HEK293 (cell line): ENCODE results near the gene PLEKHF1.

ENCODE experiments used
- EGR2 ChIP-seq: fragments of 450-650 bp; formaldehyde crosslinking; IDR thresholded peaks from 2 replicates; pipeline ENCODE4 v1.5.1; 2016; ENCODE audit warnings: low read depth, missing biosample characterization, missing genetic modification characterization
- GFI1B ChIP-seq: fragments of 450-650 bp; formaldehyde crosslinking; IDR thresholded peaks from 2 replicates; pipeline ENCODE4 v1.5.1; 2016; ENCODE audit warnings: missing biosample characterization, missing genetic modification characterization
- GLIS1 ChIP-seq: fragments of 450-650 bp; formaldehyde crosslinking; IDR thresholded peaks from 2 replicates; pipeline ENCODE4 v1.5.1; 2016; ENCODE audit warnings: missing biosample characterization, missing genetic modification characterization
- GLIS2 ChIP-seq: fragments of 450-650 bp; formaldehyde crosslinking; IDR thresholded peaks from 2 replicates; pipeline ENCODE4 v1.5.1; 2016; ENCODE audit warnings: missing biosample characterization, missing genetic modification characterization
- IKZF3 ChIP-seq: fragments of 450-650 bp; IDR thresholded peaks from 2 replicates; pipeline ENCODE4 v1.5.0; 2018; ENCODE audit warnings: missing biosample characterization, mild to moderate bottlenecking, missing genetic modification characterization, moderate library complexity
- ZNF114 ChIP-seq: fragments of 450-650 bp; formaldehyde crosslinking; IDR thresholded peaks from 2 replicates; pipeline ENCODE4 v1.5.0; 2017; ENCODE audit warnings: missing biosample characterization, missing genetic modification characterization
- ZNF16 ChIP-seq: fragments of 450-650 bp; formaldehyde crosslinking; IDR thresholded peaks from 2 replicates; pipeline ENCODE4 v1.5.1; 2016; ENCODE audit warnings: low read depth, missing biosample characterization, missing genetic modification characterization
- ZNF223 ChIP-seq: fragments of 450-650 bp; formaldehyde crosslinking; IDR thresholded peaks from 2 replicates; pipeline ENCODE4 v1.5.1; 2016; ENCODE audit warnings: missing biosample characterization, missing genetic modification characterization
- ZNF529 ChIP-seq: fragments of 450-650 bp; formaldehyde crosslinking; IDR thresholded peaks from 2 replicates; pipeline ENCODE4 v1.5.1; 2017; ENCODE audit warnings: missing genetic modification characterization, missing biosample characterization; ENCODE audit not compliant: insufficient replicate concordance
- ZNF621 ChIP-seq: fragments of 450-650 bp; formaldehyde crosslinking; IDR thresholded peaks from 2 replicates; pipeline ENCODE4 v1.5.1; 2017; ENCODE audit warnings: missing biosample characterization, missing genetic modification characterization
- ZNF654 ChIP-seq: fragments of 450-650 bp; formaldehyde crosslinking; IDR thresholded peaks from 2 replicates; pipeline ENCODE4 v1.5.1; 2016; ENCODE audit warnings: low read depth, missing biosample characterization, missing genetic modification characterization
- ZNF660 ChIP-seq: fragments of 450-650 bp; IDR thresholded peaks from 2 replicates; pipeline ENCODE4 v1.5.1; 2018; ENCODE audit warnings: missing biosample characterization, mild to moderate bottlenecking, missing genetic modification characterization
- ZNF670 ChIP-seq: fragments of 450-650 bp; formaldehyde crosslinking; IDR thresholded peaks from 2 replicates; pipeline ENCODE4 v1.5.1; 2016; ENCODE audit warnings: missing biosample characterization, missing genetic modification characterization, low read depth
- TF ChIP-seq, protein P1 (sequence below): fragments of 450-650 bp; formaldehyde crosslinking; IDR thresholded peaks from 2 replicates; pipeline ENCODE4 v1.5.0; 2017; ENCODE audit warnings: missing biosample characterization, missing genetic modification characterization, borderline replicate concordance
- TF ChIP-seq, protein P2 (sequence below): fragments of 450-650 bp; formaldehyde crosslinking; IDR thresholded peaks from 2 replicates; pipeline ENCODE4 v1.5.1; 2017; ENCODE audit warnings: missing biosample characterization, missing genetic modification characterization
- TF ChIP-seq, protein P3 (sequence below): fragments of 450-650 bp; formaldehyde crosslinking; IDR thresholded peaks from 2 replicates; pipeline ENCODE4 v1.5.1; 2016; ENCODE audit warnings: missing biosample characterization, missing genetic modification characterization
- TF ChIP-seq, protein P4 (sequence below): sonication (generic); formaldehyde crosslinking; IDR thresholded peaks from 2 replicates; pipeline ENCODE4 v1.8.1; 2022; ENCODE audit warnings: mild to moderate bottlenecking, moderate library complexity, missing genetic modification reagents
- TF ChIP-seq, protein P5 (sequence below): fragments of 450-650 bp; formaldehyde crosslinking; conservative IDR thresholded peaks from 2 replicates; pipeline ENCODE4 v1.5.1; 2016; ENCODE audit warnings: low read depth, missing biosample characterization, missing genetic modification characterization
- TF ChIP-seq, protein P6 (sequence below): fragments of 450-650 bp; formaldehyde crosslinking; IDR thresholded peaks from 2 replicates; pipeline ENCODE4 v1.5.1; 2016; ENCODE audit warnings: missing biosample characterization, missing genetic modification characterization, low read depth
- TF ChIP-seq, protein P7 (sequence below): fragments of 450-650 bp; formaldehyde crosslinking; IDR thresholded peaks from 2 replicates; pipeline ENCODE4 v1.5.1; 2016; ENCODE audit warnings: missing biosample characterization, missing genetic modification characterization
- TF ChIP-seq, protein P8 (sequence below): fragments of 450-650 bp; formaldehyde crosslinking; IDR thresholded peaks from 2 replicates; pipeline ENCODE4 v1.5.1; 2017; ENCODE audit warnings: missing biosample characterization, missing genetic modification characterization

PLEKHF1 gene

DNA sequence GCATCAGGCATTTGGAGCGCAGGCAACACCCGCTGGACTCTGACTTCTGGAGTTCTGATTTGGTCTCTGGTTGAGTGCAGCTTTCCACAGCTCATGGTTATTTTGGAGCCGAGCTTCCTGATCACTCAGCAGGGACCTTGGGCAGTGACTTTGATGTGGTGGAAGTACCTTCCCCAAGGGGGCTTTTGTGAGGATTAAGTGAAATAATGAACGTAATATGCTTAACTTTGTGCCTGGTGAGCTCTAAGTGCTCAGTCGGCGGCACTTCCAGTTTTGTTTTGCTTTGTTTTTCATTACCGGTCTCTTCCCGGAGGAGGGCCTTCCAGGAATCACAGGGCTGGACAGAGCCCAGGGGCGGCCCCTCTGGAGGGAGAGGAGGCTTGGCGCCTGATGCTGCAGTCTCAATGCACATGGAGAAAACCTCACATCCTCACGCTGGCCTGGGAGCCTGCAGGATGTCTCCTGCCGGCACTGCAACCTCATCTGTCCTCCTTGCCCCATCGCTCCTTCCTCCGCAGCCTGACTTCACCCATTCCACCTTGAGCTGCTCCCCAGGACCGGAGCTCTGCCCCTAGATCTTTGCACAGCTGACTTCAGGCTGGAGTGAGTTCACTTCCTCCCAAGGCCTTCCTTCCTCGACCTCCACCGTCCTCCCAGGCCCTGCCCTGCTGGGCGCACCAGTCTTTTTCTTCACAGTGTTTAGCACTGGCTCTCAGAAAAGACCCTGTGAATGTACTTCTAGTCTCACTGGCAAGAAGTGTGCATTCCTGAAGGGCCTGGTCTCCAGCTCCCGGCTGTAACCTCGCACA is 1.5 kb downstream of the PLEKHF1 start (continued):
- TF ChIP-seq, protein P1, sequence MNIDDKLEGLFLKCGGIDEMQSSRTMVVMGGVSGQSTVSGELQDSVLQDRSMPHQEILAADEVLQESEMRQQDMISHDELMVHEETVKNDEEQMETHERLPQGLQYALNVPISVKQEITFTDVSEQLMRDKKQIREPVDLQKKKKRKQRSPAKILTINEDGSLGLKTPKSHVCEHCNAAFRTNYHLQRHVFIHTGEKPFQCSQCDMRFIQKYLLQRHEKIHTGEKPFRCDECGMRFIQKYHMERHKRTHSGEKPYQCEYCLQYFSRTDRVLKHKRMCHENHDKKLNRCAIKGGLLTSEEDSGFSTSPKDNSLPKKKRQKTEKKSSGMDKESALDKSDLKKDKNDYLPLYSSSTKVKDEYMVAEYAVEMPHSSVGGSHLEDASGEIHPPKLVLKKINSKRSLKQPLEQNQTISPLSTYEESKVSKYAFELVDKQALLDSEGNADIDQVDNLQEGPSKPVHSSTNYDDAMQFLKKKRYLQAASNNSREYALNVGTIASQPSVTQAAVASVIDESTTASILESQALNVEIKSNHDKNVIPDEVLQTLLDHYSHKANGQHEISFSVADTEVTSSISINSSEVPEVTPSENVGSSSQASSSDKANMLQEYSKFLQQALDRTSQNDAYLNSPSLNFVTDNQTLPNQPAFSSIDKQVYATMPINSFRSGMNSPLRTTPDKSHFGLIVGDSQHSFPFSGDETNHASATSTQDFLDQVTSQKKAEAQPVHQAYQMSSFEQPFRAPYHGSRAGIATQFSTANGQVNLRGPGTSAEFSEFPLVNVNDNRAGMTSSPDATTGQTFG (tag by site-specific recombination) = no peak
- TF ChIP-seq, protein P2, sequence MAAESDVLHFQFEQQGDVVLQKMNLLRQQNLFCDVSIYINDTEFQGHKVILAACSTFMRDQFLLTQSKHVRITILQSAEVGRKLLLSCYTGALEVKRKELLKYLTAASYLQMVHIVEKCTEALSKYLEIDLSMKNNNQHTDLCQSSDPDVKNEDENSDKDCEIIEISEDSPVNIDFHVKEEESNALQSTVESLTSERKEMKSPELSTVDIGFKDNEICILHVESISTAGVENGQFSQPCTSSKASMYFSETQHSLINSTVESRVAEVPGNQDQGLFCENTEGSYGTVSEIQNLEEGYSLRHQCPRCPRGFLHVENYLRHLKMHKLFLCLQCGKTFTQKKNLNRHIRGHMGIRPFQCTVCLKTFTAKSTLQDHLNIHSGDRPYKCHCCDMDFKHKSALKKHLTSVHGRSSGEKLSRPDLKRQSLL = 0 out of 2 replicates have a peak, but pooled peaks have one; percentile 3
- TF ChIP-seq ZNF670 (tag by site-specific recombination) (no peak), ZNF654 (tag by site-specific recombination) (no peak), ZNF660 (tag by site-specific recombination) (peak; percentile 75; the same call in 1 of the 2 replicates), ZNF16 (no peak), ZNF529 (no peak), ZNF114 (tag by site-specific recombination) (no peak), GLIS2 (tag by site-specific recombination) (no peak), IKZF3 (tag by site-specific recombination) (peak; percentile 69), EGR2 (tag by site-specific recombination) (no peak), GLIS1 (no peak; the same call in 1 of the 2 replicates), GFI1B (tag by site-specific recombination) (peak; percentile 92), ZNF621 (tag by site-specific recombination) (no peak), ZNF223 (tag by site-specific recombination) (no peak)
- TF ChIP-seq, protein P3, sequence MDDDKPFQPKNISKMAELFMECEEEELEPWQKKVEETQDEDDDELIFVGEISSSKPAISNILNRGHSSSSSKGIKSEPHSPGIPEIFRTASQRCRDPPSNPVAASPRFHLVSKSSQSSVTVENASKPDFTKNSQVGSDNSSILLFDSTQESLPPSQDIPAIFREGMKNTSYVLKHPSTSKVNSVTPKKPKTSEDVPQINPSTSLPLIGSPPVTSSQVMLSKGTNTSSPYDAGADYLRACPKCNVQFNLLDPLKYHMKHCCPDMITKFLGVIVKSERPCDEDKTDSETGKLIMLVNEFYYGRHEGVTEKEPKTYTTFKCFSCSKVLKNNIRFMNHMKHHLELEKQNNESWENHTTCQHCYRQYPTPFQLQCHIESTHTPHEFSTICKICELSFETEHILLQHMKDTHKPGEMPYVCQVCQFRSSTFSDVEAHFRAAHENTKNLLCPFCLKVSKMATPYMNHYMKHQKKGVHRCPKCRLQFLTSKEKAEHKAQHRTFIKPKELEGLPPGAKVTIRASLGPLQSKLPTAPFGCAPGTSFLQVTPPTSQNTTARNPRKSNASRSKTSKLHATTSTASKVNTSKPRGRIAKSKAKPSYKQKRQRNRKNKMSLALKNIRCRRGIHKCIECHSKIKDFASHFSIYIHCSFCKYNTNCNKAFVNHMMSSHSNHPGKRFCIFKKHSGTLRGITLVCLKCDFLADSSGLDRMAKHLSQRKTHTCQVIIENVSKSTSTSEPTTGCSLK = no peak
- TF ChIP-seq, protein P4, sequence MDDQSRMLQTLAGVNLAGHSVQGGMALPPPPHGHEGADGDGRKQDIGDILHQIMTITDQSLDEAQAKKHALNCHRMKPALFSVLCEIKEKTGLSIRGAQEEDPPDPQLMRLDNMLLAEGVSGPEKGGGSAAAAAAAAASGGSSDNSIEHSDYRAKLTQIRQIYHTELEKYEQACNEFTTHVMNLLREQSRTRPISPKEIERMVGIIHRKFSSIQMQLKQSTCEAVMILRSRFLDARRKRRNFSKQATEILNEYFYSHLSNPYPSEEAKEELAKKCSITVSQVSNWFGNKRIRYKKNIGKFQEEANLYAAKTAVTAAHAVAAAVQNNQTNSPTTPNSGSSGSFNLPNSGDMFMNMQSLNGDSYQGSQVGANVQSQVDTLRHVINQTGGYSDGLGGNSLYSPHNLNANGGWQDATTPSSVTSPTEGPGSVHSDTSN (CRISPR knock-in tag) = no peak
- TF ChIP-seq, protein P5, sequence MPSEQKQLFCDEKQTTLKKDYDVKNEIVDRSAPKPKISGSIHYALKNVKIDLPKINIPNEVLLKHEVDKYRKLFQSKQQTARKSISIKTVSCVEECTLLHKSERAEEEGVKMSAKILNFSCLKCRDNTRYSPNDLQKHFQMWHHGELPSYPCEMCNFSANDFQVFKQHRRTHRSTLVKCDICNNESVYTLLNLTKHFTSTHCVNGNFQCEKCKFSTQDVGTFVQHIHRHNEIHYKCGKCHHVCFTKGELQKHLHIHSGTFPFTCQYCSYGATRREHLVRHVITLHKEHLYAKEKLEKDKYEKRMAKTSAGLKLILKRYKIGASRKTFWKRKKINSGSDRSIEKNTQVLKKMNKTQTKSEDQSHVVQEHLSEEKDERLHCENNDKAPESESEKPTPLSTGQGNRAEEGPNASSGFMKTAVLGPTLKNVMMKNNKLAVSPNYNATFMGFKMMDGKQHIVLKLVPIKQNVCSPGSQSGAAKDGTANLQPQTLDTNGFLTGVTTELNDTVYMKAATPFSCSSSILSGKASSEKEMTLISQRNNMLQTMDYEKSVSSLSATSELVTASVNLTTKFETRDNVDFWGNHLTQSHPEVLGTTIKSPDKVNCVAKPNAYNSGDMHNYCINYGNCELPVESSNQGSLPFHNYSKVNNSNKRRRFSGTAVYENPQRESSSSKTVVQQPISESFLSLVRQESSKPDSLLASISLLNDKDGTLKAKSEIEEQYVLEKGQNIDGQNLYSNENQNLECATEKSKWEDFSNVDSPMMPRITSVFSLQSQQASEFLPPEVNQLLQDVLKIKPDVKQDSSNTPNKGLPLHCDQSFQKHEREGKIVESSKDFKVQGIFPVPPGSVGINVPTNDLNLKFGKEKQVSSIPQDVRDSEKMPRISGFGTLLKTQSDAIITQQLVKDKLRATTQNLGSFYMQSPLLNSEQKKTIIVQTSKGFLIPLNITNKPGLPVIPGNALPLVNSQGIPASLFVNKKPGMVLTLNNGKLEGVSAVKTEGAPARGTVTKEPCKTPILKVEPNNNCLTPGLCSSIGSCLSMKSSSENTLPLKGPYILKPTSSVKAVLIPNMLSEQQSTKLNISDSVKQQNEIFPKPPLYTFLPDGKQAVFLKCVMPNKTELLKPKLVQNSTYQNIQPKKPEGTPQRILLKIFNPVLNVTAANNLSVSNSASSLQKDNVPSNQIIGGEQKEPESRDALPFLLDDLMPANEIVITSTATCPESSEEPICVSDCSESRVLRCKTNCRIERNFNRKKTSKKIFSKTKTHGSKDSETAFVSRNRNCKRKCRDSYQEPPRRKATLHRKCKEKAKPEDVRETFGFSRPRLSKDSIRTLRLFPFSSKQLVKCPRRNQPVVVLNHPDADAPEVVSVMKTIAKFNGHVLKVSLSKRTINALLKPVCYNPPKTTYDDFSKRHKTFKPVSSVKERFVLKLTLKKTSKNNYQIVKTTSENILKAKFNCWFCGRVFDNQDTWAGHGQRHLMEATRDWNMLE (tag by site-specific recombination) = no peak
- TF ChIP-seq, protein P6, sequence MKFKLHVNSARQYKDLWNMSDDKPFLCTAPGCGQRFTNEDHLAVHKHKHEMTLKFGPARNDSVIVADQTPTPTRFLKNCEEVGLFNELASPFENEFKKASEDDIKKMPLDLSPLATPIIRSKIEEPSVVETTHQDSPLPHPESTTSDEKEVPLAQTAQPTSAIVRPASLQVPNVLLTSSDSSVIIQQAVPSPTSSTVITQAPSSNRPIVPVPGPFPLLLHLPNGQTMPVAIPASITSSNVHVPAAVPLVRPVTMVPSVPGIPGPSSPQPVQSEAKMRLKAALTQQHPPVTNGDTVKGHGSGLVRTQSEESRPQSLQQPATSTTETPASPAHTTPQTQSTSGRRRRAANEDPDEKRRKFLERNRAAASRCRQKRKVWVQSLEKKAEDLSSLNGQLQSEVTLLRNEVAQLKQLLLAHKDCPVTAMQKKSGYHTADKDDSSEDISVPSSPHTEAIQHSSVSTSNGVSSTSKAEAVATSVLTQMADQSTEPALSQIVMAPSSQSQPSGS = peak; percentile 37; the same call in 1 of the 2 replicates
- TF ChIP-seq, protein P7, sequence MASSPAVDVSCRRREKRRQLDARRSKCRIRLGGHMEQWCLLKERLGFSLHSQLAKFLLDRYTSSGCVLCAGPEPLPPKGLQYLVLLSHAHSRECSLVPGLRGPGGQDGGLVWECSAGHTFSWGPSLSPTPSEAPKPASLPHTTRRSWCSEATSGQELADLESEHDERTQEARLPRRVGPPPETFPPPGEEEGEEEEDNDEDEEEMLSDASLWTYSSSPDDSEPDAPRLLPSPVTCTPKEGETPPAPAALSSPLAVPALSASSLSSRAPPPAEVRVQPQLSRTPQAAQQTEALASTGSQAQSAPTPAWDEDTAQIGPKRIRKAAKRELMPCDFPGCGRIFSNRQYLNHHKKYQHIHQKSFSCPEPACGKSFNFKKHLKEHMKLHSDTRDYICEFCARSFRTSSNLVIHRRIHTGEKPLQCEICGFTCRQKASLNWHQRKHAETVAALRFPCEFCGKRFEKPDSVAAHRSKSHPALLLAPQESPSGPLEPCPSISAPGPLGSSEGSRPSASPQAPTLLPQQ (tag by site-specific recombination) = no peak; the same call in 1 of the 2 replicates
- TF ChIP-seq, protein P8, sequence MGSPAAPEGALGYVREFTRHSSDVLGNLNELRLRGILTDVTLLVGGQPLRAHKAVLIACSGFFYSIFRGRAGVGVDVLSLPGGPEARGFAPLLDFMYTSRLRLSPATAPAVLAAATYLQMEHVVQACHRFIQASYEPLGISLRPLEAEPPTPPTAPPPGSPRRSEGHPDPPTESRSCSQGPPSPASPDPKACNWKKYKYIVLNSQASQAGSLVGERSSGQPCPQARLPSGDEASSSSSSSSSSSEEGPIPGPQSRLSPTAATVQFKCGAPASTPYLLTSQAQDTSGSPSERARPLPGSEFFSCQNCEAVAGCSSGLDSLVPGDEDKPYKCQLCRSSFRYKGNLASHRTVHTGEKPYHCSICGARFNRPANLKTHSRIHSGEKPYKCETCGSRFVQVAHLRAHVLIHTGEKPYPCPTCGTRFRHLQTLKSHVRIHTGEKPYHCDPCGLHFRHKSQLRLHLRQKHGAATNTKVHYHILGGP = peak; percentile 70
